ENCODE results near the gene WASHC2C.
"Not testable (repeated sequence)": the region's sequence is repeated elsewhere in the genome, so short reads cannot be mapped to it uniquely, and the experiment has no call there.

WASHC2C gene

DNA sequence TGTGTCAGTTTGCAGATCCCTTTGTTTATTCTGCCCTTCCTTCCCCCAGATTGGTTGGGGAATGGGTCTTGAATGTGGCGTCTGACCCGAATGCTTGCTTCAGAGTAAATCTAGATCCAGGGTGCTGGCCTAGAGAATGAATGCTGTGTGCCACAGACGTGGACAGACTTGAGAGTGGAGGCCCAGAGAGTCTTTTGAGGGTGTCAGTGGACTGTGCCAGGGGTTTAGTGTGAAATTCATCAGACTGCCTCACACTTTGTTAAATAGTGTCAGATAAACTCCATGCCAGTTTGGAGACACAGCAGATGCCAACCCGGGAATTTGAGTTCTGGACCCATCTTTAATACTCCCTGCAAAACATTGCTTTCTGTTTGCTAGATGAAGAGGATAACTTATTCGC, 25.1 kb downstream of the WASHC2C start:
- H4K20me1 ChIP-seq (ENCODE audit: insufficient read depth, low read length); H3K9me3 ChIP-seq (ENCODE audit: low read length); H2AFZ ChIP-seq (ENCODE audit: low read length); H3K4me1 ChIP-seq (ENCODE audit: insufficient read depth, low read length, severe bottlenecking); H3K79me2 ChIP-seq (ENCODE audit: insufficient read depth, low read length); H3K4me3 ChIP-seq (ENCODE audit: low read depth, low read length, poor library complexity, severe bottlenecking); H3K9ac ChIP-seq (ENCODE audit: low read length); H3K27me3 ChIP-seq (ENCODE audit: insufficient read depth, low read length); H3K36me3 ChIP-seq (ENCODE audit: insufficient read depth, low read length); H3K4me2 ChIP-seq (ENCODE audit: low read length); H3K9me2 ChIP-seq (ENCODE audit: low read depth, low read length); H3K27ac ChIP-seq (ENCODE audit: low read depth, low read length, poor library complexity, severe bottlenecking); H3F3A ChIP-seq (ENCODE audit: insufficient read depth, low read length): not testable (repeated sequence)

DNA sequence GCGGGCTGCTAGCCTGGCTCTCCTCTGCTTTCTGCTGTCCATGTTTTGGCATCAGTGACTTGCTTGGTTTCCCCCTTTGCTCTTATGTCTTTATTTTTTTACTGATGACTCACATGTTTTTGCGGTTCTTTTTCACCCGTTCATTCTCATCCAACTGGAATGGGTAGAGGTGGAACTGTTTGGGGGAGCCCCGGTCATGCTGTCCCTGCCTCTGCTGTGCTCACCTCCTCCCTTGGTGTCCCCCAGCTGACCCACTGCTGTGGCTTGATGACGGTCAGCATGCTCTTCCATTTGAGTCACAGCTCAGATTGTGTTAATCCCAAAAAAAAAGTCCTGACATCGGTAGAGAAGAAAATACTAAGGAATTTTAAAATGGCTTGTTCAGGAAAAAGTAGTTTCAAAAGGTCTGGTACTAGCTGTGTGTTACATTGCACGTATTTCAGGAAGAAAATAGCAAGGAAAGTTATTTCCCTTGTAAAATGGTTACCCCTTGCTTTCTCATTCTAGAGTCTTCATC, 27.0 kb downstream of the WASHC2C start:
- H3K9me2 ChIP-seq (ENCODE audit: low read depth, low read length); H3K79me2 ChIP-seq (ENCODE audit: insufficient read depth, low read length); H4K20me1 ChIP-seq (ENCODE audit: insufficient read depth, low read length); H3K4me1 ChIP-seq (ENCODE audit: insufficient read depth, low read length, severe bottlenecking); H3K9ac ChIP-seq (ENCODE audit: low read length); H3K36me3 ChIP-seq (ENCODE audit: insufficient read depth, low read length); H3F3A ChIP-seq (ENCODE audit: insufficient read depth, low read length); H3K27ac ChIP-seq (ENCODE audit: low read depth, low read length, poor library complexity, severe bottlenecking); H3K9me3 ChIP-seq (ENCODE audit: low read length); H2AFZ ChIP-seq (ENCODE audit: low read length); H3K4me2 ChIP-seq (ENCODE audit: low read length); H3K4me3 ChIP-seq (ENCODE audit: low read depth, low read length, poor library complexity, severe bottlenecking); H3K27me3 ChIP-seq (ENCODE audit: insufficient read depth, low read length): not testable (repeated sequence)

DNA sequence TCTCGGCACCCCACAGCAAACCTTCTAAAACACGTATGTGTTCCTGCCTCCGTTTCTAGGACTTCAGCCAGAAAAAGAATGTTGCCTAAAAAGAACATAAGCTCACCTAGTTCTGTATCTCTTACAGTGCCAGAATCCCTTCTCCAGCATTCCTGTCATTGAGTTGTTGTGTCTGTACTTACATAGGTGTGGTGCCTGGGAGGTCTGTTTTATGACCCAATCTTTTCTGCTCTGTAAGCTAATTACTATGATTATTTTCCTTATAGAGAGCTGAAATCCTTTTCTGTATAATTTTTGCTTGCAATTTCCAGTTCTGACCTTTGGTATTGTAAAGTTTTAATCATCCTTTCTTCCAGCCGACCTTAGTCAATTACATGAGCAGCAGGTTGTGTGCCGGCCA, 28.0 kb downstream of the WASHC2C start:
- H3F3A ChIP-seq (ENCODE audit: insufficient read depth, low read length); H3K9me2 ChIP-seq (ENCODE audit: low read depth, low read length); H3K79me2 ChIP-seq (ENCODE audit: insufficient read depth, low read length); H3K36me3 ChIP-seq (ENCODE audit: insufficient read depth, low read length); H3K4me2 ChIP-seq (ENCODE audit: low read length); H3K4me1 ChIP-seq (ENCODE audit: insufficient read depth, low read length, severe bottlenecking); H3K9ac ChIP-seq (ENCODE audit: low read length); H4K20me1 ChIP-seq (ENCODE audit: insufficient read depth, low read length); H3K27ac ChIP-seq (ENCODE audit: low read depth, low read length, poor library complexity, severe bottlenecking); H3K4me3 ChIP-seq (ENCODE audit: low read depth, low read length, poor library complexity, severe bottlenecking); H3K9me3 ChIP-seq (ENCODE audit: low read length); H3K27me3 ChIP-seq (ENCODE audit: insufficient read depth, low read length); H2AFZ ChIP-seq (ENCODE audit: low read length): not testable (repeated sequence)

DNA sequence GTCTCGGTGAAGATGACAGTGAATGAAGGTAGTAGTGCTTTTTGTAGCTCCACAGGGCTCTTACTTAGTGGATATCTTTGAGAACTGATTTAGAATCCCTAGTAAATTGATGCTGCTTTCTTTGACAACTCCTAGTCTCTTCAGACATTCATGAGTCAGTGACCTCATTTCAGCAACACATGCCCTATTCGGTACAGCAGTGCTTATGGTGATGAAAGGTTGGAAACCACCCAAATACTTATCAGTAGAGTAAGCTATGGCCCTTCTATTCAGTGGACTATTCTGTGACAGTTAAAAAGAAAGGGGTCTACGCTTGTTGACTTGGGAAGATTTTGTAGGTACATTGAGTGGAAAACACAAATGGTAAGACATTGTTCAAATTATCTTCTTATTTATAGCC, 29.0 kb downstream of the WASHC2C start:
- not testable (repeated sequence) for H3K9me2 ChIP-seq (ENCODE audit: low read depth, low read length); H2AFZ ChIP-seq (ENCODE audit: low read length); H3K9ac ChIP-seq (ENCODE audit: low read length); H3K4me1 ChIP-seq (ENCODE audit: insufficient read depth, low read length, severe bottlenecking); H3K27me3 ChIP-seq (ENCODE audit: insufficient read depth, low read length); H4K20me1 ChIP-seq (ENCODE audit: insufficient read depth, low read length); H3K9me3 ChIP-seq (ENCODE audit: low read length); H3F3A ChIP-seq (ENCODE audit: insufficient read depth, low read length); H3K4me3 ChIP-seq (ENCODE audit: low read depth, low read length, poor library complexity, severe bottlenecking); H3K4me2 ChIP-seq (ENCODE audit: low read length); H3K79me2 ChIP-seq (ENCODE audit: insufficient read depth, low read length); H3K36me3 ChIP-seq (ENCODE audit: insufficient read depth, low read length); H3K27ac ChIP-seq (ENCODE audit: low read depth, low read length, poor library complexity, severe bottlenecking)

DNA sequence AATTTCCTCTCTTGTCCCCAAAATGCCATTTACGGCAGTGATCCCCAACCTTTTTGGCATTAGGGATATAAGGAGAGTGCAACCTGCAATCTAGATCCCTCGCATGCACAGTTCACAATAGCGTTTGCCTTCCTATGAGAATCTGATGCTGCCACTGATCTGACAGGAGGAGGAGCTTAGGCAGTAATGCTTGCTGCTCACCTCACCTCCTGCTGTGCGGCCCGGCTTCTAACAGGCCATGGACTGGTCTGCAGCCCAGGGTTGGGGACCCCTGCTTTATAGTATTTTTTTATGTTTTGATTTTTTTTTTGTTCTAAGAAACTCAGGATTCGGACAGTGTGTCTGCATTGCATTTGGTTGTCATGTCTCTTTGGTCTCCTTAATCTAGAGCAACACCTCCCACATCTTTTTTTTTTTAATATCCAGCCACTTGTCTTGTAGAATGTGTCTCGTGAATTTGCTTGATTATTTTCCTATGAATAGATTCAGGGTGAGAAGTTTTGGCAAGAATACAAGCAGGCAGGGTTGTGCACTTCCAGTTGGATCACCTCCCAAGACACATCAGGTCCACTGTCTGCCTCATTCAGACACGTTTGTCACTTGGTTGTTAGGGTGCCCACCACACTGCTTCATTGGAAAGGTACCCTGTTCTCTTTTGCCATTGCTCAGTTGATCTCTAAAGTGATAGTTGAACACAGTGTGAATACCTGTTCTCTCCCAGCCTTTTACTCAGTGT, 30.8 kb downstream of the WASHC2C start:
- H3F3A ChIP-seq (ENCODE audit: insufficient read depth, low read length); H3K27me3 ChIP-seq (ENCODE audit: insufficient read depth, low read length); H3K4me3 ChIP-seq (ENCODE audit: low read depth, low read length, poor library complexity, severe bottlenecking); H3K4me1 ChIP-seq (ENCODE audit: insufficient read depth, low read length, severe bottlenecking); H3K27ac ChIP-seq (ENCODE audit: low read depth, low read length, poor library complexity, severe bottlenecking); H3K4me2 ChIP-seq (ENCODE audit: low read length); H3K9ac ChIP-seq (ENCODE audit: low read length); H3K79me2 ChIP-seq (ENCODE audit: insufficient read depth, low read length); H3K36me3 ChIP-seq (ENCODE audit: insufficient read depth, low read length); H3K9me2 ChIP-seq (ENCODE audit: low read depth, low read length); H4K20me1 ChIP-seq (ENCODE audit: insufficient read depth, low read length); H2AFZ ChIP-seq (ENCODE audit: low read length); H3K9me3 ChIP-seq (ENCODE audit: low read length): not testable (repeated sequence)

DNA sequence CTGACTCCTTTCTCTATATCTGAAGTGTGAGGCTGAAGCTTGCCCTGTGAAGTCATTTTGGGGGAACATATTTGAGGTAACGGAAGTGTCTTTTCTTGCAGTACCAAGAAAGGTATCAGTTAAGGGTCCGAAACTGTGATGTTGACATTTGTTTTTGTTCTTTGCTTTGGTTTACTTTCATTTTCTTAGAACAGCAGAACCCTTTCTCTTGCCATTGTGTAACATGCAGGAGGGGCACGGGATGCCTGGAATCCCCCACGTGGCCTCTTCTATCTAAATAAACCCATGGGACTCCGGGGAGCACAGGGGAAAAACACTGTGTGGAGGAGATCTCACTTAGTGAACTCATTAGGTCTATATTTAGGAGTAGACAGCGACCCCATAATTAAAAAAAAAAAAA, 34.6 kb downstream of the WASHC2C start:
- H2AFZ ChIP-seq (ENCODE audit: low read length); H3K9ac ChIP-seq (ENCODE audit: low read length); H3K9me2 ChIP-seq (ENCODE audit: low read depth, low read length); H4K20me1 ChIP-seq (ENCODE audit: insufficient read depth, low read length); H3K36me3 ChIP-seq (ENCODE audit: insufficient read depth, low read length); H3K4me2 ChIP-seq (ENCODE audit: low read length); H3F3A ChIP-seq (ENCODE audit: insufficient read depth, low read length); H3K27ac ChIP-seq (ENCODE audit: low read depth, low read length, poor library complexity, severe bottlenecking); H3K4me3 ChIP-seq (ENCODE audit: low read depth, low read length, poor library complexity, severe bottlenecking); H3K27me3 ChIP-seq (ENCODE audit: insufficient read depth, low read length); H3K79me2 ChIP-seq (ENCODE audit: insufficient read depth, low read length); H3K9me3 ChIP-seq (ENCODE audit: low read length); H3K4me1 ChIP-seq (ENCODE audit: insufficient read depth, low read length, severe bottlenecking): not testable (repeated sequence)

DNA sequence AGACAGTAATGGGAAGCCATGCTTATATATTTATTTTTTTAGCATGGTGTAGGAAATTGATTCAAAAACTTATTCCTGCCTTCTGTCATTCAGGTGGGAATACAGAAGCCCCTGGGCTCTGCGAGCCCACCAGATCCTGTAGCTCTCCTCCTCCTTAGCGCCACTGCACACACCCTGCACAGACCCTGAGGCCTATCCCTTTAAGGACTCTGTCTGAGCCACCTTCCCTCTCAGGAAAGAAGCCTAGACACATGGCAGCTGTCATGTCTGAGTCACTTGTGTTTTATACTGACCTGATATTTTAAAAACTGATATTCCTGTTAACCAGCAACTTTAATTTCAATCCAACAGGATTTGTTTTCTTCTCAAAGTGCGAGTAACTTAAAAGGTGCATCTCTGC, 36.0 kb downstream of the WASHC2C start:
- not testable (repeated sequence) for H3K36me3 ChIP-seq (ENCODE audit: insufficient read depth, low read length); H3F3A ChIP-seq (ENCODE audit: insufficient read depth, low read length); H3K9ac ChIP-seq (ENCODE audit: low read length); H3K9me3 ChIP-seq (ENCODE audit: low read length); H3K79me2 ChIP-seq (ENCODE audit: insufficient read depth, low read length); H4K20me1 ChIP-seq (ENCODE audit: insufficient read depth, low read length); H3K9me2 ChIP-seq (ENCODE audit: low read depth, low read length); H2AFZ ChIP-seq (ENCODE audit: low read length); H3K4me1 ChIP-seq (ENCODE audit: insufficient read depth, low read length, severe bottlenecking); H3K27ac ChIP-seq (ENCODE audit: low read depth, low read length, poor library complexity, severe bottlenecking); H3K4me3 ChIP-seq (ENCODE audit: low read depth, low read length, poor library complexity, severe bottlenecking); H3K4me2 ChIP-seq (ENCODE audit: low read length); H3K27me3 ChIP-seq (ENCODE audit: insufficient read depth, low read length)

DNA sequence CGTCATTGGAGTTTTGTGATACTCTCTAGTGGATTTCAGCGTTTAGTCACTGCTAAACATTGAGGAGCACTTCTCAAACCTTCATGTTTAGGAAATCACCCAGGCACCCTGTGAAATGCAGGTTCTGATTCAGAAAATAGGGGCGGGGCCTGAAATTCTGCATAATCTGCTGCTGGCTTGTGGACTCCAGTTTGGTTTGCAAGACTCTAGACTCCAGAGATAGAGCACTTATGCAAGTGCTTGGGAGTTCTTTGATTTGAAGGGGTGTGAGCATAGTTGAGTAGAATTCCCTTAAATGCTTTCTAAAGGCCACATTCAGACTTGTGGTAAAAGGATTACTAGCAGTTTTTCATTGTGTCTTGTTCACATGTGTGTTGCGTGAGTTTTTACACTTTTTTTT, 41.3 kb downstream of the WASHC2C start:
- H3K4me3 ChIP-seq (ENCODE audit: low read depth, low read length, poor library complexity, severe bottlenecking); H3K9me2 ChIP-seq (ENCODE audit: low read depth, low read length); H3K36me3 ChIP-seq (ENCODE audit: insufficient read depth, low read length); H3K27ac ChIP-seq (ENCODE audit: low read depth, low read length, poor library complexity, severe bottlenecking); H3K4me2 ChIP-seq (ENCODE audit: low read length); H3K9me3 ChIP-seq (ENCODE audit: low read length); H2AFZ ChIP-seq (ENCODE audit: low read length); H3K79me2 ChIP-seq (ENCODE audit: insufficient read depth, low read length); H3F3A ChIP-seq (ENCODE audit: insufficient read depth, low read length); H3K27me3 ChIP-seq (ENCODE audit: insufficient read depth, low read length); H4K20me1 ChIP-seq (ENCODE audit: insufficient read depth, low read length); H3K9ac ChIP-seq (ENCODE audit: low read length); H3K4me1 ChIP-seq (ENCODE audit: insufficient read depth, low read length, severe bottlenecking): not testable (repeated sequence)

Measured in OCI-LY1 (cell line).